Ovary (tissue), 9 donors: ENCODE data around the gene STX11. TPM values are rescaled to one million over a fixed set of nuclear protein-coding genes. Genes with fewer than 3 reads are reported as not detected.

ENCODE experiments used
- DNase-seq, 5 donors: peaks; one replicate each; pipeline ENCODE4 v3.0.0-alpha.2; 2019 to 2020
- H3K27ac ChIP-seq, 2 donors: fragments of 200-600 bp; one replicate each; pipeline versions ENCODE4 v1.5.1 to v1.8.0; 2019 to 2022
- H3K27me3 ChIP-seq: fragments of 200-600 bp; one replicate; pipeline ENCODE4 v1.8.0; 2022
- H3K36me3 ChIP-seq: fragments of 200-600 bp; sonication (generic); one replicate; pipeline ENCODE4 v1.5.1; 2019
- H3K4me1 ChIP-seq: one replicate; pipeline ENCODE4 v1.8.1; 2013; ENCODE audit warnings: mild to moderate bottlenecking, moderate library complexity; ENCODE audit not compliant: insufficient read depth
- H3K4me3 ChIP-seq: fragments of 200-600 bp; sonication (generic); one replicate; pipeline ENCODE4 v1.5.1; 2017
- H3K9me3 ChIP-seq, 2 donors: fragments of 200-600 bp in 1 of 2; sonication (generic) in 1 of 2; one replicate each; pipeline versions ENCODE4 v1.5.1 to v1.8.1; 2013 to 2019; ENCODE audit warnings: mild to moderate bottlenecking in 1 of 2, moderate library complexity in 1 of 2
- CTCF ChIP-seq, 3 donors: fragments of 450-650 bp in 2 of 3; fragments of 200-600 bp in 1 of 3; IDR thresholded peaks; one replicate each; pipeline versions ENCODE4 v1.5.1 to v1.8.0; 2016 to 2022; ENCODE audit warnings: antibody characterized with exemption in 3 of 3, mild to moderate bottlenecking in 1 of 3
- EP300 ChIP-seq: sonication (generic); formaldehyde crosslinking; IDR thresholded peaks from one replicate; pipeline ENCODE4 v1.6.1; 2017; ENCODE audit warnings: antibody characterized with exemption
- POLR2A ChIP-seq: fragments of 450-650 bp; IDR thresholded peaks from one replicate; pipeline ENCODE4 v1.6.1; 2017; ENCODE audit warnings: antibody characterized with exemption, mild to moderate bottlenecking, moderate library complexity
- WGBS, 3 donors: extraction: QIAGEN DNeasy Blood & Tissue Kit in 1 of 3; methylation state at CpG; one replicate each; pipeline versions ENCODE4 v1.1.5 to v1.1.7; 2013 to 2017; 5-methylcytosine and 5-hydroxymethylcytosine counted together
- intact Hi-C, 4 donors: fragments of 100-400 bp; cut with DNase I; formaldehyde crosslinking; loops; one replicate each; pipeline versions ENCODE4 v1.11.0 to v1.15.1; 2022 to 2023
- polyA plus RNA-seq, 2 donors: library from polyadenylated mRNA; stranded (reverse); fragments of 200-250 nt in 1 of 2; fragments of 350-450 nt in 1 of 2; fragmentation: Illumina TruSeq in 1 of 2; extraction: RNeasy Lipid Tissue Mini Kit (QIAGEN cat#74804) in 1 of 2; gene quantifications; one replicate each; pipeline ENCODE4 v1.2.3, GENCODE V29; 2013 to 2014
- total RNA-seq, 7 donors: library from RNA; depleted of rRNA in 2 of 7; stranded (reverse); fragments of >200 nt in 2 of 7; fragmentation: NEBNext Ultra II Directional in 3 of 7; extraction: Animal tissue kit (Norgen Biotek cat#: 25700) in 3 of 7; gene quantifications; one replicate each; pipeline versions ENCODE4 v1.1.0 to v1.2.4, GENCODE V29; 2016 to 2023
- donor health status: DM: no; HTN: no; CAD: no; lungs with moderate emphysema.
- donor health status: DM: no; HTN: no; CAD: no.
- donor health status: Bipolar disorder and iron deficiency.
- donor health status: DM: yes; HTN: yes; CAD: no.
- donor health status: DM: no; HTN: no; CAD: no.
- donor health status: DM: yes; HTN: yes; CAD: no.

Gene STX11
- total and polyA plus RNA-seq, 9 donors = 0.45 to 6.0 (median 1.7) TPM

DNA sequence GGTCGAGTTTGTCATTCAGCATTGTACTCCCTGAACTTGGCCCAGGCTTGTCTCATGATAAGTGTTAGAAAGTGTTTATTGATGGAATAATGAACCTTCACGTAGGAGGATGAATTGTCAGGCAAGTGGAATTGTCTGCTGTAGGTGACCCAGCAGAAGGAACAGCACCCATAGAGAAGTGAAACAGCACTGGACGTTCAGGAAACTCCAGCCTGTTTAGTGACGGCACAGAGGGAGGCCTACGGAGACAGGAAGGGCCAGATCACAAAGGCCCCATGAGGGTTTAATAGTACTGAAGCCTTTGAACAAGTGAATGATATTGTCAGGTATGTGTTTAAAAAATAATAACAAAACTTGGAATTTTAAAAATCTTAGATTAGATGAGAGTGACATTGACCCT is 2.9 kb downstream of the STX11 start:
- Histone ChIP-seq H3K27me3 (no peaks in the 10 kb centered on the region), H3K9me3 (no peaks in the 10 kb centered on the region), H3K36me3 (no peaks in the 10 kb centered on the region), H3K4me1 (peaks cover 16% of the 10 kb centered on the region), H3K27ac (no peak overlapping the region), H3K4me3 (no peak overlapping the region)
- intact Hi-C loops = no loop called here
- WGBS, 3 donors = 94 to 97% (median 95%) methylated on average over 5 of the region's 5 CpGs
- DNase-seq = no peak
- TF ChIP-seq POLR2A = no peak
- TF ChIP-seq EP300 = no peak
- TF ChIP-seq CTCF (IDR thresholded peaks at IDR 0.05) = no peak

GRCh38 chr6:144153971-144154370 is 3.7 kb downstream of the STX11 start:
- intact Hi-C loops = no loop called here
- Histone ChIP-seq H3K27ac (no peak overlapping the region), H3K27me3 (no peaks in the 10 kb centered on the region), H3K4me1 (peaks cover 16% of the 10 kb centered on the region), H3K36me3 (no peaks in the 10 kb centered on the region), H3K4me3 (no peak overlapping the region), H3K9me3 (no peaks in the 10 kb centered on the region)
- TF ChIP-seq CTCF (IDR thresholded peaks at IDR 0.05) = no peak
- no peak for TF ChIP-seq EP300
- no peak for TF ChIP-seq POLR2A
- no peak for DNase-seq
- 99 to 100% (median 99%) methylated on average over 2 of the region's 2 CpGs for WGBS, 3 donors

- no peak for TF ChIP-seq CTCF (IDR thresholded peaks at IDR 0.05)
- no peak for TF ChIP-seq POLR2A
- no peak for TF ChIP-seq EP300
- DNase-seq = no peak
- Histone ChIP-seq H3K36me3 (no peaks in the 10 kb centered on the region), H3K9me3 (no peaks in the 10 kb centered on the region), H3K4me3 (no peak overlapping the region), H3K4me1 (peaks cover 9% of the 10 kb centered on the region), H3K27ac (no peak overlapping the region), H3K27me3 (no peaks in the 10 kb centered on the region)
- intact Hi-C loops = no loop called here
- 90 to 93% (median 92%) methylated on average over 2 of the region's 2 CpGs for WGBS, 3 donors
These were observed 5.2 kb downstream of the STX11 start for GRCh38 chr6:144155529-144155928.

GRCh38 chr6:144156338-144156737 is 6.0 kb downstream of the STX11 start:
- TF ChIP-seq EP300 = no peak
- no peak for TF ChIP-seq CTCF (IDR thresholded peaks at IDR 0.05)
- TF ChIP-seq POLR2A = no peak

GRCh38 chr6:144156991-144157390 is 6.7 kb downstream of the STX11 start:
- 66 to 82% (median 79%) methylated on average over 3 of the region's 3 CpGs for WGBS, 3 donors
- H3K27ac ChIP-seq = no peak overlapping the region
- TF ChIP-seq EP300 = no peak
- TF ChIP-seq POLR2A = no peak
- TF ChIP-seq CTCF (IDR thresholded peaks at IDR 0.05) = no peak

More at GRCh38 chr6:144156338-144156737, 6.0 kb downstream of the STX11 start:
- 53 to 59% (median 53%) methylated on average over 3 of the region's 3 CpGs for WGBS, 3 donors
- no peaks in the 10 kb centered on the region for H3K9me3 ChIP-seq
- H3K4me1 ChIP-seq = peaks cover 9% of the 10 kb centered on the region
- H3K27ac ChIP-seq = no peak overlapping the region
- H3K27me3 ChIP-seq = no peaks in the 10 kb centered on the region
- no peaks in the 10 kb centered on the region for H3K36me3 ChIP-seq
- intact Hi-C loops = no loop called here
- no peak overlapping the region for H3K4me3 ChIP-seq
- DNase-seq = no peak

More at GRCh38 chr6:144156991-144157390, 6.7 kb downstream of the STX11 start:
- peaks cover 6% of the 10 kb centered on the region for H3K4me1 ChIP-seq
- intact Hi-C loops = no loop called here
- no peak for DNase-seq
- H3K9me3 ChIP-seq = no peaks in the 10 kb centered on the region
- H3K36me3 ChIP-seq = no peaks in the 10 kb centered on the region
- no peak overlapping the region for H3K4me3 ChIP-seq
- H3K27me3 ChIP-seq = no peaks in the 10 kb centered on the region
